NCI-H748 (cell line): ENCODE results near the gene THSD7A.
"Not testable (repeated sequence)": the region's sequence is repeated elsewhere in the genome, so short reads cannot be mapped to it uniquely, and the experiment has no call there.

Experiments used
- DNase-seq: peaks from one replicate; lab custom pipeline; 2025; ENCODE audit not compliant: unreplicated experiment; lab: John Stamatoyannopoulos, UW

THSD7A gene

GRCh38 chr7:11533229-11533820 lies 298.7 kb downstream of the THSD7A start:
- DNase-seq: peak; percentile 80

GRCh38 chr7:11529382-11529781 lies 302.6 kb downstream of the THSD7A start:
- no peak for DNase-seq

- no peak for DNase-seq
These were observed 304.3 kb downstream of the THSD7A start for GRCh38 chr7:11527707-11528106.

- DNase-seq: peak; percentile 59
These were observed 307.3 kb downstream of the THSD7A start for GRCh38 chr7:11524476-11525397.

- not testable (repeated sequence) for DNase-seq
These were observed 310.0 kb downstream of the THSD7A start for GRCh38 chr7:11521964-11522499.

GRCh38 chr7:11517853-11518252 lies 314.1 kb downstream of the THSD7A start:
- no peak for DNase-seq

GRCh38 chr7:11516328-11516727 lies 315.7 kb downstream of the THSD7A start:
- DNase-seq: no peak

GRCh38 chr7:11513460-11513859 lies 318.5 kb downstream of the THSD7A start:
- no peak for DNase-seq

GRCh38 chr7:11507929-11508328 lies 324.1 kb downstream of the THSD7A start:
- no peak for DNase-seq

GRCh38 chr7:11506417-11506816 lies 325.6 kb downstream of the THSD7A start:
- no peak for DNase-seq

- DNase-seq: no peak
These were observed 326.5 kb downstream of the THSD7A start for GRCh38 chr7:11505471-11505985.

GRCh38 chr7:11492307-11492706 lies 339.7 kb downstream of the THSD7A start:
- no peak for DNase-seq

- no peak for DNase-seq
These were observed 340.2 kb downstream of the THSD7A start for GRCh38 chr7:11491811-11492210.

- no peak for DNase-seq
These were observed 342.7 kb downstream of the THSD7A start for GRCh38 chr7:11489280-11489679.

GRCh38 chr7:11486271-11486670 lies 345.7 kb downstream of the THSD7A start:
- DNase-seq: peak; percentile 10

- no peak for DNase-seq
These were observed 346.4 kb downstream of the THSD7A start for GRCh38 chr7:11485636-11486035.

- no peak for DNase-seq
These were observed 351.9 kb downstream of the THSD7A start for GRCh38 chr7:11480143-11480542.

- no peak for DNase-seq
These were observed 353.1 kb downstream of the THSD7A start for GRCh38 chr7:11478882-11479281.

- DNase-seq: no peak
These were observed 353.6 kb downstream of the THSD7A start for GRCh38 chr7:11478426-11478825.

- DNase-seq: peak; percentile 19
These were observed 357.0 kb downstream of the THSD7A start for GRCh38 chr7:11474902-11475585.

GRCh38 chr7:11473807-11474424 lies 358.1 kb downstream of the THSD7A start:
- peak; percentile 30 for DNase-seq
